Heart left ventricle (tissue), 16 donors: Measurements from ENCODE around the gene ATRX. TPM values are rescaled to one million over a fixed set of nuclear protein-coding genes. Genes with fewer than 3 reads are reported as not detected.

ENCODE experiments used
- ATAC-seq, 4 donors: fragments of 200-7000 bp; cut with Tn5 transposase; one replicate each; pipeline ENCODE4 v1.9.1; 2020 to 2022; ENCODE audit warnings: moderate library complexity in 4 of 4, mild to moderate bottlenecking in 3 of 4, moderate number of reproducible peaks in 1 of 4
- DNase-seq, 5 donors: peaks; one replicate each; pipeline ENCODE4 v3.0.0-alpha.2; 2020
- H3K27ac ChIP-seq, 12 donors: fragments of 200-600 bp; sonication (generic) in 4 of 12; one replicate each; pipeline versions ENCODE4 v1.5.0 to v1.8.0; 2016 to 2022; ENCODE audit warnings: mild to moderate bottlenecking in 2 of 12
- H3K27me3 ChIP-seq, 9 donors: fragments of 200-600 bp; sonication (generic) in 2 of 9; one replicate each; pipeline versions ENCODE4 v1.5.1 to v1.8.0; 2016 to 2022; ENCODE audit warnings: mild to moderate bottlenecking in 3 of 9
- H3K36me3 ChIP-seq, 9 donors: fragments of 200-600 bp; sonication (generic) in 2 of 9; one replicate each; pipeline versions ENCODE4 v1.5.0 to v1.8.0; 2018 to 2022; ENCODE audit warnings: mild to moderate bottlenecking in 2 of 9
- H3K4me1 ChIP-seq, 12 donors: fragments of 200-600 bp; sonication (generic) in 4 of 12; one replicate each; pipeline versions ENCODE4 v1.5.0 to v1.8.0; 2016 to 2022; ENCODE audit warnings: mild to moderate bottlenecking in 3 of 12
- H3K4me3 ChIP-seq, 12 donors: fragments of 200-600 bp; sonication (generic) in 4 of 12; one replicate each; pipeline versions ENCODE4 v1.5.0 to v1.8.0; 2017 to 2022; ENCODE audit warnings: mild to moderate bottlenecking in 9 of 12, moderate library complexity in 4 of 12
- H3K9me3 ChIP-seq, 12 donors: fragments of 200-600 bp; sonication (generic) in 4 of 12; one replicate each; pipeline versions ENCODE4 v1.5.0 to v1.8.0; 2016 to 2022; ENCODE audit warnings: mild to moderate bottlenecking in 1 of 12
- POLR2A ChIP-seq, 2 donors: fragments of 450-650 bp; IDR thresholded peaks; one replicate each; pipeline ENCODE4 v1.6.1; 2017; ENCODE audit warnings: antibody characterized with exemption in 2 of 2, mild to moderate bottlenecking in 2 of 2, moderate library complexity in 2 of 2
- WGBS, 4 donors: extraction: QIAGEN DNeasy Blood & Tissue Kit in 2 of 4; methylation state at CpG; one replicate each; pipeline versions ENCODE4 v1.1.5 to v1.1.7; 2013 to 2018; 5-methylcytosine and 5-hydroxymethylcytosine counted together
- intact Hi-C, 10 donors: fragments of 100-400 bp; cut with DNase I; formaldehyde crosslinking; loops; one replicate each; pipeline versions ENCODE4 v1.11.1 to v1.14.2; 2022
- polyA plus RNA-seq, 2 donors: library from polyadenylated mRNA; stranded (reverse); fragments of 200-250 nt; gene quantifications; one replicate each; pipeline ENCODE4 v1.2.3, GENCODE V29; 2013
- total RNA-seq, 9 donors: library from RNA; depleted of rRNA in 2 of 9; stranded (reverse); fragments of >200 nt in 2 of 9; fragmentation: NEBNext Ultra II Directional in 3 of 9; extraction: Animal tissue kit (Norgen Biotek cat#: 25700) in 3 of 9; gene quantifications; one replicate each; pipeline versions ENCODE4 v1.1.0 to v1.2.4, GENCODE V29; 2016 to 2023
- TF ChIP-seq, protein P1 (sequence below), 12 donors: fragments of 200-600 bp; sonication (generic) in 4 of 12; IDR thresholded peaks; one replicate each; pipeline versions ENCODE4 v1.5.0 to v1.8.0; 2018 to 2022; ENCODE audit warnings: antibody characterized with exemption in 12 of 12, mild to moderate bottlenecking in 5 of 12
- donor health status: ischemic (EF 13 %, LVEDD 7.1; RV severe dilation, severe dysfunction).
- donor health status: healthy with polysubstance abuse.
- donor health status: DM: no; HTN: yes; CAD: no.
- donor health status: DM: no; HTN: no; CAD: no.
- donor health status: ischemic (EF 25% LVEDD 6.9; RV normal size, moderate dysfunction).
- donor health status: ischemic (EF 25% LVEDD 5.7; RV mildly dilated, moderate dysfunction).
- donor health status: healthy.
- donor health status: DM: yes; HTN: yes; CAD: no.
- donor health status: ischemic (EF 35%, LVEDD 5.7; RV mildly dilated, moderate dysfunction).
- donor health status: nonischemic (EF 11% LVEDD 7.7; RV severe dilation, severe dysfunction).
- donor health status: DM: yes; HTN: yes; CAD: no.
- donor health status: PGD.
- donor health status: ischemic (EF 29% LVEDD 5.4; RV normal size, mild dysfunction).
- donor health status: nonischemic (EF 23%, LVEDD 6.1; RV moderate dilation, normal function).

Gene ATRX
- total and polyA plus RNA-seq, 11 donors: 24.6 to 102 (median 83.8) TPM

DNA sequence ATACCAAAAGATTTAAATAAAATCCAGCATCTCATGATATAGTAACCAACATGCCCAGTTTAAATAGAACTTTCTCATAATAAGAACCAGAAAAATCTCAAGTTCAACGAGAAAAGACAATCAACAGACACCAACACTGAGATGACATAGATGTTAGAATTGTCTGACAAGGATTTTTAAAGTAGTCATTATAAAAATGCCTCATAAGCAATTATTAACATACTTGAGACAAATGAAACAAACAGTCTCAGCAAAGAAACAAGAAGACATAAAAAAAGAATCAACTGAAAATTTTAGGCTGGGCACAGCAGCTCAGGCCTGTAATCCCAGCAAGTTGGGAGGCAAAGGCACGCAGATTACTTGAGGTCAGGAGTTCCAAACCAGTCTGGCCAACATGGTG lies 220.7 kb downstream of the ATRX start:
- H3K4me1 ChIP-seq: no peaks in the 10 kb centered on the region
- DNase-seq (no peak), ATAC-seq (no peak)
- H3K9me3 ChIP-seq: peaks cover 0 to 15% (median 0%) of the 10 kb centered on the region in 12 donors
- H3K4me3 ChIP-seq: no peak overlapping the region
- H3K27ac ChIP-seq: no peak overlapping the region
- peaks cover 0 to 8% (median 0%) of the 10 kb centered on the region in 9 donors for H3K36me3 ChIP-seq
- intact Hi-C loops: no loop called here
- 58 to 100% (median 81%) methylated on average over 2 of the region's 2 CpGs for WGBS, 4 donors
- no peak for TF ChIP-seq POLR2A (IDR thresholded peaks at IDR 0.05)
- TF ChIP-seq, protein P1, sequence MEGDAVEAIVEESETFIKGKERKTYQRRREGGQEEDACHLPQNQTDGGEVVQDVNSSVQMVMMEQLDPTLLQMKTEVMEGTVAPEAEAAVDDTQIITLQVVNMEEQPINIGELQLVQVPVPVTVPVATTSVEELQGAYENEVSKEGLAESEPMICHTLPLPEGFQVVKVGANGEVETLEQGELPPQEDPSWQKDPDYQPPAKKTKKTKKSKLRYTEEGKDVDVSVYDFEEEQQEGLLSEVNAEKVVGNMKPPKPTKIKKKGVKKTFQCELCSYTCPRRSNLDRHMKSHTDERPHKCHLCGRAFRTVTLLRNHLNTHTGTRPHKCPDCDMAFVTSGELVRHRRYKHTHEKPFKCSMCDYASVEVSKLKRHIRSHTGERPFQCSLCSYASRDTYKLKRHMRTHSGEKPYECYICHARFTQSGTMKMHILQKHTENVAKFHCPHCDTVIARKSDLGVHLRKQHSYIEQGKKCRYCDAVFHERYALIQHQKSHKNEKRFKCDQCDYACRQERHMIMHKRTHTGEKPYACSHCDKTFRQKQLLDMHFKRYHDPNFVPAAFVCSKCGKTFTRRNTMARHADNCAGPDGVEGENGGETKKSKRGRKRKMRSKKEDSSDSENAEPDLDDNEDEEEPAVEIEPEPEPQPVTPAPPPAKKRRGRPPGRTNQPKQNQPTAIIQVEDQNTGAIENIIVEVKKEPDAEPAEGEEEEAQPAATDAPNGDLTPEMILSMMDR (IDR thresholded peaks at IDR 0.05): no peak
- H3K27me3 ChIP-seq: no peaks in the 10 kb centered on the region

DNA sequence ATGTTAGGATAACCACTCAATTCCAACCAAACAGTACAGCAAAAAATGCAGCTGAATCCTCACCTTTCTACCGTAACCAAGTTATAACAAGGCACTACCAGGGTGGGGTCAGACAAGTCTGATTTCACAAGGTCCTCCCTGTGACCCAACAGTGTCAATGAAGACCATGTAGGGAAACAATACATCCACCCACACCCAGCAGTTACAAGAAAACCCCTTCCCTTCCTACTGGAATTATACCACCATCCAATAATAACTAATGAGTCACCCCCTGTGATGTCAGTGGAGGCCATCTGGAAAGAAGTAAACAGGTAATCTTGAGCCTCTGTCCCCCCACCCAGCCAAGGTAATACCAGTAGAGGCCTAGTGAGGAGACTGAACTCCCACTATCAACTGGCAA lies 221.2 kb downstream of the ATRX start:
- peaks cover 0 to 8% (median 0%) of the 10 kb centered on the region in 9 donors for H3K36me3 ChIP-seq
- TF ChIP-seq, protein P1 (IDR thresholded peaks at IDR 0.05): no peak
- no peak for TF ChIP-seq POLR2A (IDR thresholded peaks at IDR 0.05)
- H3K27me3 ChIP-seq: no peaks in the 10 kb centered on the region
- 92 to 100% (median 97%) methylated on average over 1 of the region's 1 CpG for WGBS, 4 donors
- no peak overlapping the region for H3K4me3 ChIP-seq
- no peaks in the 10 kb centered on the region for H3K4me1 ChIP-seq
- intact Hi-C loops: no loop called here
- no peak for DNase-seq
- ATAC-seq: peak in 1 of 4 donors; percentile 46
- peaks cover 0 to 15% (median 0%) of the 10 kb centered on the region in 12 donors for H3K9me3 ChIP-seq
- H3K27ac ChIP-seq: no peak overlapping the region

DNA sequence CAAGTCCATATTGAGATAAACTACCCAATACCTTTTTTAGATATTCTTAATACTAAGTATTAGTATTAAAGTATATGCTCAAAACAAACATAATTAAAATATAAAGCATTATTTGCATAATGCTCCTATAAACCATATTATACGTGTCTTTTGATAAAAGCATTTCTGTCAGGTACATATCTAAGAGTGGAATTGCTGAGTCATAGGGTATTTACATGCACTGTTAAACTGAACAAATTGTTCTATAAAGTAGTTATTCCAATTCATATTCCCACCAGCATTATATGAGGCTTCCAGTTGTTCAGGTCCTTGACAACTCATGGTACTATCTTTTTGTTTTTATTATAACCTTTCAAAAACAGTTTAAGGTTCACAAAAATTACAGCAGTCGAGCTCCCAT lies 224.6 kb downstream of the ATRX start:
- no peaks in the 10 kb centered on the region for H3K27me3 ChIP-seq
- peaks cover 0 to 28% (median 0%) of the 10 kb centered on the region in 9 donors for H3K36me3 ChIP-seq
- intact Hi-C loops: no loop called here
- TF ChIP-seq POLR2A (IDR thresholded peaks at IDR 0.05): no peak
- TF ChIP-seq, protein P1 (IDR thresholded peaks at IDR 0.05): no peak
- no peak for ATAC-seq
- H3K27ac ChIP-seq: no peak overlapping the region
- no peaks in the 10 kb centered on the region for H3K4me1 ChIP-seq
- H3K4me3 ChIP-seq: no peak overlapping the region
- peaks cover 0 to 6% (median 0%) of the 10 kb centered on the region in 12 donors for H3K9me3 ChIP-seq
- 60 to 87% (median 77%) methylated on average over 2 of the region's 2 CpGs for WGBS, 4 donors
- no peak for DNase-seq

DNA sequence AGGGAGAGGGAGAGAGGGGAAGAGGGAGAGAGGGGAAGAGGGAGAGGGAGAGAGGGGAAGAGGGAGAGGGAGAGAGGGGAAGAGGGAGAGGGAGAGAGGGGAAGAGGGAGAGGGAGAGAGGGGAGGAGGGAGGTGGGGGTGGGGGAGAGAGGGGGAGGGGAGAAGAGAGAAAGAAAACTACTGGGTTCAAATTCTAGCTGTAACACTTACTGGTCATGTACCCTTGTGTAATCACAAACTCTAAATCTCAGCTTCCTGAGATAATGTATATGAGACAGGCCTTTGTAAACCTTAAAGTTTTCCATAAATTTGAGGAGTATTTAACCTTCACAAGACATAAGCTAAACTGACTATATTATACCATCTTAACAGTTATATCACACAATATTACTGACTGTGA lies 229.7 kb downstream of the ATRX start:
- no peak overlapping the region for H3K27ac ChIP-seq
- H3K4me3 ChIP-seq: no peak overlapping the region
- H3K27me3 ChIP-seq: no peaks in the 10 kb centered on the region
- peaks cover 0 to 29% (median 0%) of the 10 kb centered on the region in 9 donors for H3K36me3 ChIP-seq
- no peaks in the 10 kb centered on the region for H3K4me1 ChIP-seq
- DNase-seq: no peak
- intact Hi-C loops: no loop called here
- no peak for TF ChIP-seq POLR2A (IDR thresholded peaks at IDR 0.05)
- TF ChIP-seq, protein P1 (IDR thresholded peaks at IDR 0.05): no peak
- ATAC-seq: no peak
- H3K9me3 ChIP-seq: peaks cover 0 to 3% (median 0%) of the 10 kb centered on the region in 12 donors
